Psoas muscle (tissue), 8 donors: Measurements from ENCODE around the gene RHBDD1. TPM values are rescaled to one million over a fixed set of nuclear protein-coding genes. Genes with fewer than 3 reads are reported as not detected.

ENCODE experiments used
- ATAC-seq, 4 donors: fragments of 200-7000 bp; cut with Tn5 transposase; one replicate each; pipeline ENCODE4 v1.9.1; 2020; ENCODE audit warnings: moderate library complexity in 3 of 4, mild to moderate bottlenecking in 2 of 4
- DNase-seq, 2 donors: peaks; one replicate each; pipeline ENCODE4 v3.0.0-alpha.2; 2020
- H3K27ac ChIP-seq: fragments of 200-600 bp; one replicate; pipeline ENCODE4 v1.8.0; 2022
- H3K27me3 ChIP-seq, 3 donors: fragments of 200-600 bp in 1 of 3; one replicate each; pipeline versions ENCODE4 v1.6.1 to v1.8.0; 2013 to 2022; ENCODE audit warnings: low read length in 2 of 3, mild to moderate bottlenecking in 2 of 3, moderate library complexity in 1 of 3; ENCODE audit not compliant: insufficient read depth in 3 of 3
- H3K36me3 ChIP-seq, 2 donors: fragments of 200-600 bp in 1 of 2; one replicate each; pipeline versions ENCODE4 v1.6.1 to v1.8.0; 2013 to 2022; ENCODE audit warnings: low read depth in 1 of 2, mild to moderate bottlenecking in 1 of 2, moderate library complexity in 1 of 2; ENCODE audit not compliant: insufficient read depth in 1 of 2
- H3K4me1 ChIP-seq: fragments of 200-600 bp; one replicate; pipeline ENCODE4 v1.8.0; 2022
- H3K4me3 ChIP-seq: fragments of 200-600 bp; one replicate; pipeline ENCODE4 v1.8.0; 2022; ENCODE audit warnings: mild to moderate bottlenecking
- H3K9me3 ChIP-seq: fragments of 200-600 bp; one replicate; pipeline ENCODE4 v1.8.0; 2022
- WGBS, 3 donors: extraction: QIAGEN DNeasy Blood & Tissue Kit; methylation state at CpG; one replicate each; pipeline versions ENCODE4 v1.1.6 to v1.1.7; 2013; 5-methylcytosine and 5-hydroxymethylcytosine counted together
- intact Hi-C, 2 donors: fragments of 100-400 bp; cut with DNase I; formaldehyde crosslinking; loops; one replicate each; pipeline versions ENCODE4 v1.11.0 to v1.14.2; 2022
- polyA plus RNA-seq, 3 donors: library from polyadenylated mRNA; stranded (reverse); fragments of 200-250 nt; gene quantifications; one replicate each; pipeline ENCODE4 v1.2.3, GENCODE V29; 2013
- total RNA-seq, 4 donors: library from RNA; stranded (reverse); fragmentation: NEBNext Ultra II Directional in 2 of 4; extraction: Animal tissue kit (Norgen Biotek cat#: 25700) in 2 of 4; gene quantifications; one replicate each; pipeline versions ENCODE4 v1.2.1 to v1.2.4, GENCODE V29; 2021 to 2023
- TF ChIP-seq, protein P1 (sequence below): fragments of 200-600 bp; IDR thresholded peaks from one replicate; pipeline ENCODE4 v1.8.0; 2022; ENCODE audit warnings: antibody characterized with exemption
- donor health status: healthy with polysubstance abuse.
- donor health status: DM: no; HTN: no; CAD: no; lungs with moderate emphysema.
- donor health status: Bipolar disorder and iron deficiency.
- donor health status: healthy.
- donor health status: DM: yes; HTN: yes; CAD: no.
- donor health status: DM: no; HTN: no; CAD: no.
- donor health status: DM: no; HTN: no; CAD: no.
- donor health status: DM: yes; HTN: yes; CAD: no.

Gene RHBDD1
- total and polyA plus RNA-seq, 7 donors: 6.7 to 26.1 (median 17.9) TPM

DNA sequence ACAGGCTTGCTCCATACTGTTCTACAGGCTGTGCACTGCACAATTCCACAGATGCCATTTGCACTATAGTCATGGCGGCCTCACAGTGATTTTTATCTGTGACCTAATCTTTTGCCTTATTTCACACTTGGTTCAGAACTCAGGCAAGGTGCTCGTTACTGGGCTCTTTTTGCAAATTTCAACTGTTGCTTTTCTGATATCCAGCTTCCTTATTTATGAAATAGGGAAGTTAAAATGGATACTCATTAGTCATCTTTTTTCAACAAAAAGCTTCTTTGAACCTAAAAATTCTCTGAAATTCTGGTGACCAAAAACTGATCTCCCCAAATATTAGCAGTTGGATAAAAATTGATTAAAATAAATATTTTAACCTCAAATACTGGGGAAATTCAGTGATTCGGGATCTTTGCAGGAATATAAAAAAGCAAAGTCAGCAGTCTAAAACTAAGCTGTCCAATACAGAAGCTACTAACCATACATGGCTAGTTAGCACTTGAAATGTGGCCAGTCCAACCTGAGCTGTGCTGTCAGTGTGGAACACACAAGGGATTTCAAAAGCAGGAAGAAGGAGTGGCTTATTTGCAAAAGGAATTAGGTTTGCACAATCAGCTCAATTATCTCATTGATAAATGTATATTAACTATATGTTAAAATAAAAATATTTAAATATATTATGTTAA is 193.7 kb downstream of the RHBDD1 start:
- peaks cover 3 to 92% of the 10 kb centered on the region in 2 donors for H3K36me3 ChIP-seq
- no peaks in the 10 kb centered on the region for H3K4me1 ChIP-seq
- H3K4me3 ChIP-seq: no peak overlapping the region
- ATAC-seq (no peak), DNase-seq (no peak)
- H3K27ac ChIP-seq: no peak overlapping the region
- no peaks in the 10 kb centered on the region for H3K9me3 ChIP-seq
- WGBS, 3 donors: 85 to 90% (median 88%) methylated on average over 3 of the region's 3 CpGs
- TF ChIP-seq, protein P1, sequence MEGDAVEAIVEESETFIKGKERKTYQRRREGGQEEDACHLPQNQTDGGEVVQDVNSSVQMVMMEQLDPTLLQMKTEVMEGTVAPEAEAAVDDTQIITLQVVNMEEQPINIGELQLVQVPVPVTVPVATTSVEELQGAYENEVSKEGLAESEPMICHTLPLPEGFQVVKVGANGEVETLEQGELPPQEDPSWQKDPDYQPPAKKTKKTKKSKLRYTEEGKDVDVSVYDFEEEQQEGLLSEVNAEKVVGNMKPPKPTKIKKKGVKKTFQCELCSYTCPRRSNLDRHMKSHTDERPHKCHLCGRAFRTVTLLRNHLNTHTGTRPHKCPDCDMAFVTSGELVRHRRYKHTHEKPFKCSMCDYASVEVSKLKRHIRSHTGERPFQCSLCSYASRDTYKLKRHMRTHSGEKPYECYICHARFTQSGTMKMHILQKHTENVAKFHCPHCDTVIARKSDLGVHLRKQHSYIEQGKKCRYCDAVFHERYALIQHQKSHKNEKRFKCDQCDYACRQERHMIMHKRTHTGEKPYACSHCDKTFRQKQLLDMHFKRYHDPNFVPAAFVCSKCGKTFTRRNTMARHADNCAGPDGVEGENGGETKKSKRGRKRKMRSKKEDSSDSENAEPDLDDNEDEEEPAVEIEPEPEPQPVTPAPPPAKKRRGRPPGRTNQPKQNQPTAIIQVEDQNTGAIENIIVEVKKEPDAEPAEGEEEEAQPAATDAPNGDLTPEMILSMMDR: no peak
- no peaks in the 10 kb centered on the region for H3K27me3 ChIP-seq
- intact Hi-C loops: no loop called here

DNA sequence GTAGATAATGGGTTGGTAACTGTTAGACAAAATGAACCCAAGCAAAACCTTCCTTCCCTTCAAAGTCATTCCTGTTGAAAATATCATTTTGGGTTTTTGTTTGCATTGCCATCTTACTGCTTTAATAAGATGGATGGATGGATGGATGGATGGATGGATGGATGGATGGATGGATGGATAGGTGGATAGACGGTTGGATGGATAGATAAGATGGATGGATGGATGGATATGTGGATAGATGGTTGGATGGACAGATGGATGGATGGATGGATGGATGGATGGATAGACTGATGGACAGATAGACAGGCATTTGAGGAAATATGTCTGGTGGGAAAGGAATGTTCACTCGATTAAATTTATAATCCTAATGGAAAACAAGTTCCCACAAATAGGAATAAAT is 194.9 kb downstream of the RHBDD1 start:
- no peak for DNase-seq
- intact Hi-C loops: no loop called here
- Histone ChIP-seq H3K27me3 (no peaks in the 10 kb centered on the region), H3K4me1 (no peaks in the 10 kb centered on the region), H3K27ac (no peak overlapping the region), H3K36me3 (peaks cover 3 to 86% of the 10 kb centered on the region in 2 donors), H3K9me3 (no peaks in the 10 kb centered on the region), H3K4me3 (no peak overlapping the region)
- TF ChIP-seq, protein P1: no peak
- WGBS, 3 donors: 83 to 92% (median 90%) methylated on average over 2 of the region's 2 CpGs
- ATAC-seq: no peak

DNA sequence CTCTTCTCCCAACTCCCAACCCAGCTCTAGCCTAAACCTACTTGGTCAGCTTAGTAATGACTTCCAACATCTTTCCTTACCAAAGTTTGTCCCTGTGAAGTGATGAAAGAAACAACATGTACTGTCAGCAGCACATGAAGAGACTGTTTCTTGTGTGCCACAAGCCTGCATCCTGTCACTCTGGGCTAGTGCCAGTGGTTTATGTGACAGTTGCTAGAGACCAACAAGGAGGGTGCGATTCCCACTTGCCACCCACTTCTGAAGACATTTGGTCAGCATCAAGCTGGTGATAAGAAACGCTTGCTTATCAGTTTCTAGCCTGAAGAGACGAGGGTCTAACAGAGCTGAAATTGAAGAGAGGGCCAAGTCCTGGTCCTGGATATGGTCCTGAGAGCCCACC is 195.5 kb downstream of the RHBDD1 start:
- Histone ChIP-seq H3K27me3 (no peaks in the 10 kb centered on the region), H3K4me1 (no peaks in the 10 kb centered on the region), H3K27ac (no peak overlapping the region), H3K36me3 (peaks cover 3 to 84% of the 10 kb centered on the region in 2 donors), H3K4me3 (no peak overlapping the region), H3K9me3 (no peaks in the 10 kb centered on the region)
- TF ChIP-seq, protein P1: no peak
- DNase-seq (no peak), ATAC-seq (no peak)
- intact Hi-C loops: no loop called here
- 52 to 83% (median 79%) methylated on average over 3 of the region's 3 CpGs for WGBS, 3 donors

DNA sequence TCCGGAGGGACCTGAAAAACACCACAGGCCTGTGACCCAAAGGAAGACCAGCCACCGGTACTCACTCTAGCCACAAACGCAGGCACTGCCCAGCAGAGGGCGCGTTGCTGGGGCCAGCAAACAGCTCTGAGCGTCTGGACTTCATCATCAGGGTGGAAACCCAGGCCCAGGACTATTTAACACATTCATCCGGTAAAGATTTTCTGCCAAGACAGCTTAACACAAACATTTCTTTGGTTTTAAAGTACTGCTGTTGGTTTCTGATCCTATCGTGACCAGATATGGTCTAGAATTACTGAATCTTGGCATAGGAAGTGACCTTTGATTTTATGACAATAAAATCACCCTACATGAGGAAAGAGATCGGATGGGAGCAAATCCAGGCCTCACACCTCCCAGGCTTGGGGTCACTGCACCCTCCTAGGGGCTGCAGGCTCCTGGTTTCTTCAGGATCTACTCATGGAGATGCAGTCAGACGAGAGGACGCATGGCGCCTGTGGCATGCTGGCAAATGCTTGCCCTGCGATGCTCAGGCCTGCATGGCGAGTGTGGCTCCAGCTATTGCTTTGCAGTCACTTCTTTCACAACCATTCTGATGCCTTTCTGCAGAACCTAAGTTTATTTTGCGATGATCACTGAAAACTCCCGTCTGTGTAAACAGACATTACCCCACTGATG is 197.8 kb downstream of the RHBDD1 start:
- ATAC-seq (no peak), DNase-seq (peak in 1 of 2 donors; percentile 14)
- Histone ChIP-seq H3K4me3 (no peak overlapping the region), H3K27ac (no peak overlapping the region), H3K9me3 (no peaks in the 10 kb centered on the region), H3K36me3 (peaks cover 3 to 76% of the 10 kb centered on the region in 2 donors), H3K4me1 (no peaks in the 10 kb centered on the region), H3K27me3 (no peaks in the 10 kb centered on the region)
- intact Hi-C loops: no loop called here
- TF ChIP-seq, protein P1: peak; percentile 24
- 68 to 69% (median 68%) methylated on average over 16 of the region's 16 CpGs for WGBS, 3 donors
